ENCODE results near the gene NSL1.

GRCh38 chr1:212780759-212781158 is 10.8 kb downstream of the NSL1 start:
- TF ChIP-seq POLR2A (IDR thresholded peaks at IDR 0.05) (no peak), POLR2AphosphoS5 (IDR thresholded peaks at IDR 0.05) (no peak), EP300 (IDR thresholded peaks at IDR 0.05) (no peak)
- TF ChIP-seq, protein P1, sequence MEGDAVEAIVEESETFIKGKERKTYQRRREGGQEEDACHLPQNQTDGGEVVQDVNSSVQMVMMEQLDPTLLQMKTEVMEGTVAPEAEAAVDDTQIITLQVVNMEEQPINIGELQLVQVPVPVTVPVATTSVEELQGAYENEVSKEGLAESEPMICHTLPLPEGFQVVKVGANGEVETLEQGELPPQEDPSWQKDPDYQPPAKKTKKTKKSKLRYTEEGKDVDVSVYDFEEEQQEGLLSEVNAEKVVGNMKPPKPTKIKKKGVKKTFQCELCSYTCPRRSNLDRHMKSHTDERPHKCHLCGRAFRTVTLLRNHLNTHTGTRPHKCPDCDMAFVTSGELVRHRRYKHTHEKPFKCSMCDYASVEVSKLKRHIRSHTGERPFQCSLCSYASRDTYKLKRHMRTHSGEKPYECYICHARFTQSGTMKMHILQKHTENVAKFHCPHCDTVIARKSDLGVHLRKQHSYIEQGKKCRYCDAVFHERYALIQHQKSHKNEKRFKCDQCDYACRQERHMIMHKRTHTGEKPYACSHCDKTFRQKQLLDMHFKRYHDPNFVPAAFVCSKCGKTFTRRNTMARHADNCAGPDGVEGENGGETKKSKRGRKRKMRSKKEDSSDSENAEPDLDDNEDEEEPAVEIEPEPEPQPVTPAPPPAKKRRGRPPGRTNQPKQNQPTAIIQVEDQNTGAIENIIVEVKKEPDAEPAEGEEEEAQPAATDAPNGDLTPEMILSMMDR (IDR thresholded peaks at IDR 0.05), result no peak

Data from suprapubic skin (tissue), 4 donors.